Sigmoid colon (tissue), 3 donors: ENCODE measurements around the gene CCM2L.
"Not testable (repeated sequence)": the region's sequence is repeated elsewhere in the genome, so short reads cannot be mapped to it uniquely, and the experiment has no call there.

Experiments used
- CTCF ChIP-seq, 4 experiments: fragments of 450-650 bp in 3 of 4; fragments of 200-600 bp in 1 of 4; IDR thresholded peaks; one replicate each; pipeline ENCODE4 v1.5.1; 2016 to 2019; ENCODE audit warnings: antibody characterized with exemption in 4 of 4, mild to moderate bottlenecking in 3 of 4, moderate library complexity in 2 of 4
- POLR2A ChIP-seq, 2 donors: fragments of 450-650 bp; IDR thresholded peaks; one replicate each; pipeline ENCODE4 v1.6.1; 2016; ENCODE audit warnings: antibody characterized with exemption in 2 of 2, mild to moderate bottlenecking in 2 of 2, moderate library complexity in 2 of 2

GRCh38 chr20:32033721-32034120 is 23.5 kb downstream of the CCM2L start:
- not testable (repeated sequence) for TF ChIP-seq POLR2A, CTCF (IDR thresholded peaks at IDR 0.05)
